Gastrocnemius medialis (tissue), 4 donors: Measurements from ENCODE around the gene LSAMP.

Experiments used
- CTCF ChIP-seq, 5 experiments: fragments of 450-650 bp in 3 of 5; fragments of 200-600 bp in 2 of 5; sonication (generic) in 2 of 5; IDR thresholded peaks in 4 of 5; conservative IDR thresholded peaks in 1 of 5; 1 replicate in 4 of 5; 2 replicates in 1 of 5; pipeline ENCODE4 v1.5.1; 2016 to 2019; ENCODE audit warnings: antibody characterized with exemption in 5 of 5, mild to moderate bottlenecking in 3 of 5, moderate library complexity in 3 of 5
- POLR2A ChIP-seq, 2 donors: fragments of 450-650 bp; IDR thresholded peaks; one replicate each; pipeline ENCODE4 v1.6.1; 2017; ENCODE audit warnings: antibody characterized with exemption in 2 of 2, mild to moderate bottlenecking in 2 of 2, moderate library complexity in 2 of 2

- no peak for TF ChIP-seq CTCF (IDR thresholded peaks at IDR 0.05 in 4 of 5, conservative IDR thresholded peaks at IDR 0.05 in 1 of 5)
- TF ChIP-seq POLR2A (IDR thresholded peaks at IDR 0.05), result no peak
Measured at GRCh38 chr3:116160594-116160993, 284.7 kb downstream of the LSAMP start.
